Forelimb muscle (tissue), 1 donor: Measurements from ENCODE around the gene C6orf15. TPM values are rescaled to one million over a fixed set of nuclear protein-coding genes. Genes with fewer than 3 reads are reported as not detected.

Source experiments
- DNase-seq: peaks from one replicate; pipeline ENCODE4 v3.0.0-alpha.2; 2013; ENCODE audit warnings: low read depth
- polyA plus RNA-seq: library from polyadenylated mRNA; unstranded; fragments of 120-200 nt; gene quantifications from one replicate; pipeline ENCODE4 v1.2.1, GENCODE V29; 2013; ENCODE audit not compliant: insufficient read length

C6orf15 gene
- polyA plus RNA-seq, 1 donor: not detected

DNA sequence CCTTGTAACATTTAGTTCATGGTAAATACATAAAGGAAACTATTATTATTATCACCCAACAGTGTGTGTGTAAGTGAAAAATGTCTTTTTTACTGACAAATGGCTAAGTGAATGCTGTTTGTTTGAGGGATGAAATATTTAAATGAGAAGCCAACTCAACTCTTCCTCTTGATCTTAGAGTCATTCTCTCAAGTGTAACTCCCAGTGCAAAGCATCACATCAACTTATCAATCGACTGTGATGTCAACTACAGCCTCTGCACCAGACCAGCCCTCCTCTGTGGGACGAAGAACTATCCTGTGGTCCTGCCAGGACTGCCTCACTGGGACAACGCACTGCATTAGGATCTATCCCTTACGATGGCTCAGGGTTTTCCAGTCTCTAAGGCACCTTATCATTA lies 5.3 kb downstream of the C6orf15 start:
- no peak for DNase-seq

DNA sequence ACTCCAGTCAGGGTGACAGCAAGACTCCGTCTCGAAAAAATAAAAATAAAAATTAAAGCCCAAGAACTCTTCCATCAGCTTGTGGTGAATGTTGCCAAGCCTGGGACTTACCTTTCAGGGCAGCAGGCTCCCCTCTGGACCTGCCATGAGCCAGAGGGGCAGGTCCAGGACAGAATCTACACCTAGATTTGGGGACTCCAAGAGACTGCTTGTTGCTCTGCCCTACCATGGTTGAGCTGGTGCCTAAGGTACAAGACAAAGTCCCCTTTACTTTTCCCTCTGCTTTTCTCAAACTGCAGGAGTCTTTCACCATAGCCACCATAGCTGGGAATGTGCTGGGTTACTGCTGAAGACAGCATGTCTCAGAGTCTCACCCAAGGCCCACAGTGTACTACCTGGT lies 9.2 kb downstream of the C6orf15 start:
- no peak for DNase-seq

DNA sequence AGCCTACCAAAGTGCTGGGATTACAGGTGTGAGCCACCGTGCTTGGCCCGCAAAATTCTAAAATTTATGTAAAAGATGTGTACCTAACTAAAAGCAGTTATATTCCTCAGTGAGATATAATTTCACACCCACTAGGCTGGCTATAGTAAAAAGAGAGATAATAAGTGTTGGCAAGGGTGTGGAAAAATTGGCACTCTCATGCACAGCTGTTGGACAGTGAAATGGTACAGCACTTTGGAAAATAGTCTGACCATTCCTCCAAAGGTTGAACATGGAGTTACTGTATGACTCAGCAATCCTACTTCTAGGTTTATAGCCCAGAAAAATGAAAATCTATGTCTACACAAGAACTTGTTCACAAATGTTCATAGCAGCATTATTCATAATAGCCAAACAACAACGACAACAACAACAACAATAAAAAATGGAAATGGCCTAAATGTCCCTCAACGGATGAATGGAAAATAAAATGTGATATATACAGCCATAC lies 13.9 kb downstream of the C6orf15 start:
- no peak for DNase-seq

DNA sequence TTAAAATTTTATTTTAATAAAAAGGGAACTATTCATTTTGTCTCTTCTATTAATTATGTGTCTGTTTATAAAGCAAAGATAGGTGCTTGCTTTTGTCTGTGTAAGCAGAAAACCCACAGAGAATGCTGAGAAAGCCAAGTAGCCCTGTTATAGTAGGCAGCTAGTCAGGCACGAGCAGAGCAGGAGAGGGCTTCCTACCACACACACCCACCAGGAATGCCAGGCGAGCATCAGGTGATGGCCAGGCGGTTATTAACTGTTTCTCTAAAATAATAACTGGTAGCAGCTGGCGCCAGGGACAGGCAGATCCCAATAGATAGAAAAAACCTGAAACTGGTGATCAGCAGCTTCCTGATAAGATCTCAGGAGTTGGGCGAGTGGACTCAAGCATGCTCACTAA lies 15.7 kb downstream of the C6orf15 start:
- DNase-seq: no peak

DNA sequence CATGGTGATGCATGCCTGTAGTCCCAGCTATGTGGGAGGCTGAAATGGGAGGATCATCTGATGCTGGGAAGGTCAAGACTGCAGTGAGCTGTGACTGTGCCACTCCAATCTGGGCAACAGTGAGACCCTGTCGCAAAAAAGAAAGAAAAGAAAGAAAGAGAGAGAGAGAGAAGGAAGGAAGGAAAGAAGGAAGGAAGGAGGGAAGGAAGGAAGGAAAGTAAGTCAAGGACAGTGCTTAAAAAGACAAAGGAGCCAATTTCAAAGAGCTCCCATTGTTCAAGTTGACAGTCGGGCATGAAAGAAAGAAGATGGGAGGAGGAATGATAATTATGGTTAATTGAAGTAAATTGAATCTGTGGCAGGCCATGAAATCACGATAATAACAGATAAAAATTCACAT lies 16.2 kb downstream of the C6orf15 start:
- DNase-seq: no peak

DNA sequence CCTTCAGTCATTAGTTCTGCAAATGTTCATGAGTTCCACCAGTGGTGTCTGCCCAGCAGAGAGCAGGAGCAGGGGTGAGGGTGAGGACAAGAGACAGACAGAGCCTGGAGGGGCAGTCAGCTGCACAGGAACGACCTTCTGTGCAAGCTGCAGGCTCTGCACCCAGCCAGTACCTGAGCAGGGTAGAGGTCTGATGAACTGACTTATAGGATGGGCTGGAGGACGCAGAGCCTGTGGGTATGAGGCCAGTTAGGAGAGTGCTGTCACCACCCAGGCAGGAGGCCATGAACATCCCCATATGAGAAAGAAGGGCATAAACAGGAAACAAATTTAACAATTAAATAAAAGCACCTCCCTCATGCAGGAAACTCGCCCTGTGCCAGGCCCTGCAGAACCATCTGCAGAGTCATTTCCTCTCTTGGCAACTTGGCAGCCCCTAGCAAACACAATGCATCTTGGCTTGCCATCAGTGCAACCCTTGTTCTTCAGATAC lies 17.9 kb downstream of the C6orf15 start:
- no peak for DNase-seq

DNA sequence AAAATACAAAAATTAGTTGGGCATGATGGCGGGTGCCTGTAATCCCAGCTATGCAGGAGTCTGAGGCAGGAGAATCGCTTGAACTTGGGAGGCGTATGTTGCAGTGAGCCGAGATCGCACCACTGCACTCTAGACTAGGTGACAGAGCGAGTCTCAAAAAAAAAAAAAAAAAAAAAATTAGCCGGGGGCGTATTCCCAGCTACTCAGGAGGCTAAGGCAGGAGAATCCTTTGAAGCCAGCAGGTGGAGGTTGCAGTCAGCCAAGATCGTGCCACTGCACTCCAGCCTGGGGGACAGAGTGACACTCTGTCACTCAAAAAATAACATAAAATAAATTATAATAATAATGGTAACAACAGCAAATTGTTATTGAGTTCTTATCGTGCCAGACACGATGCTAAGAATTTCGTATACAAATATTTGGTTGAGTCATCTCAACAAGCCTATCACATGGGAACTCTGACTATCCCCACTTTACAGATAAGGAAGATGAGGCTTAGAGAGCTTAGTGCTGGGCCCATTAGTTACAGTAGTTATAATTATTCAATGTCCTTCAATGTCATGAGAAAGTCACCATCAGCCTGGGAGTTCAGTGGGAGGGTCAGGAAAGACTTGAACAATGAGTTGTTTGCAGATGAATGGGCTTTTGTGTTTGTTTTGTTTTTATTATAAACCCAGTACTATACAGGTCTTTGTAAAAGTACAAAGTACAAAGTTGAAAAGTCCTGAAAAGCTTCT lies 19.4 kb downstream of the C6orf15 start:
- no peak for DNase-seq

DNA sequence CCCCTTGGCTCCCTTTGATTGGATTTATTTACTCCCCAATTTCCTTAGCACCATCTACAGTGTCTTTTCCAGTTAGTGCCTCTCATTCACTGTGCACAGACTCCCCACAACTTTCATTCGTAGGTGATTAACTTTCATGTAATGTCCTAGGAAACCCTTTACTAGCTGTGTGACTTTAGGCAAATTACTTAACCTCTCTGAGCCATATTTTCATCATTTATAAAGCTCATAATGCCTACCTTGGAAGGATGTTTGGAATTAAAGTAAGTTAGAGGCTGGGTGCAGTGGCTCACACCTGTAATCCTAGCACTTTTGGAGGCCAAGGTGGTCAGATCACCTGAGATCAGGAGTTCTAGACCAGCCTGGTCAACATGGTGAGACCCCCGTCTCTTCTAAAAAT lies 20.1 kb downstream of the C6orf15 start:
- DNase-seq: no peak

DNA sequence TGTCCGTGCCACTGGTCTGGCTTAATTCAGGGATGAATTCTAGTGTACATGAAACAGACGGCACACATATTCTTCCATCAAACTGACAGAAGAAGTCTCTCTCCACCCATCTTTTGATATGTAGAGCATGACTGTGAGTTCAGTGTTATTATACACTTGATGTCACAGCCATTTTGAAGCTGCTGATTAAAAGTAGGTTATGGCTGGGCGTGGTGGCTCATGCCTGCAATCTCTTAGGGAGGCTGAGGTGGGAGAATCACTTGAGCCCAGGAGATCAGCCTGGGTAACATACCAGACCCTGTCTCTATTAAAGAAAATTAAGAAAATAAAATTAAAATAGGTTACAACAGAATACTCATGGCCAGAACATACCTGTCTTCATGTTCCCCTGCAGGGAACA lies 20.7 kb downstream of the C6orf15 start:
- no peak for DNase-seq

DNA sequence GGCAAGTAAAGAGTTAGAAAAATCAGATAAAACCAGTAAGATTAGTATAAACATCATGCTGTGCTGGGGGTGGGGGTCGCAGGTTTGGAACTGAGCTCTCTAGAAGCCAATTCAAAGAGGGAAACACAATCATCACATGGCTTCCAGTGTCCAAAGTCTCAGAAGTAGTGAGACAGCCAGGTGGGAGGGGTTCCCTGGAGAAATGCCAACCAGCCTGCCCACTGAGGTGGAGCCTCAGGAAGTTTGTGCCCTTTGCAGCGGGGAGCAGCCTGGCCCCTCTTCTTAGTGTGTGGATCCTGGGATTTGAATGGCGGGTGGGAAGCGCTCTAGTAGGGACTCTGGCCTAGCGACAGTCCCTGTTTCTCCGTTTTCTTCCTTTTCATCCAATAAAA lies 21.4 kb downstream of the C6orf15 start:
- DNase-seq: no peak

DNA sequence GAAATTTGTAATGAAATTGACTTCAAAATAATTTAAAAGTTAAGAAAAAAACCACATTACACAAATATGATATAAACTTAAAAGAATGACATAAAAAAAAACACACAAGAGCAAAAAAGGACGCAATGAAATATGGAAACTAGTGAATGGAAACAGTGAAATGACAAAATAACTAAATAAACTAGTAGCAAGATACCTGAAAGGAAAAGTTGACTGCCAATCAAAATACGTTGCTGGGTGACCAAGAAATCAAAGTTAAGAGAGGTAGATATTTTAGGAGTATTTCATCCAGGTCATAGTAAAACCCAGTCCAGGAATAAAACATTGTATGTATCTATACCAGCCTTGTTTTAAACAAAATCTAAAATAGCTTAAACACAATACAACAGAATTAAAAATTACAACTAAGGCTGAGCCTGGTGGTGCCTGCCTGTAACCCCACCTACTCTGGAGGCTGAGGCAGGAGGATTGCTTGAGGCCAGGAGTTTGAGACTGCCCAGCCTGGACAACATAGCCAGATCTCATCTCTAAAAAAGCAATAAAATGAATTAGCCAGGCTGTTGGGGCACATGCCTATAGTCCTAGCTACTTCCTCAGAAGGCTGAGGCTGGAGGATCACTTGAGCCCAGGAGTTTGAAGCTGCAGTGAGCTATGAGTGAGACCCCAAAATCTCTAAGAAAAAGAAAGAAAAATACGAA lies 22.0 kb downstream of the C6orf15 start:
- DNase-seq: no peak

DNA sequence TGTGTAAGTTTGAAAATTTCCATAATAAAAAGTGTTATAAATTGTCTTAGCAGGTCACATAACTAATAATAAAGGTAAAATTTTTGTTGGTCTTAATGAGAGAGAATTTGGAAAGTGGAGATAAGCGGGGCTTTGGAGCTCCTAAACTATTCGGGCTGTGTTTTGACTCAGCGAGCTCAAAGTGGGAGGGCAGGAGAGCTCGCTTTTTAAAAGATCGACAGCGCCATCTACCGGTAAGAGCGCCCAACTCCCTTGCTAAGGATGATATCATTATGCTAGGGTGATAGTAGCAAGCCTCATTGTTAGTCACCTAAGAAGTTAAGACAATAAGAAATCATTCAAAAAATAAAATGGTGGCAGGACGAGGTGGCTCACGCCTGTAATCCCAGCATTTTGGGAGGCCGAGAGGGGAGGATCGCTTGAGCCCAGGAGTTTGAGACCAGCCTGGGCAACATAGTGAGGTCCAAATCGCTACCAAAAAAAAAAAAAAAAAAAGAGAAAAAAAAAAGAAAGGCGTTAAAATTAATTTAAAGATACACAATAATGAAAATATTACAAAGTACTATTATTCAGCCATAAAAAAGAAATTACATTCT lies 24.8 kb downstream of the C6orf15 start:
- DNase-seq: peak; percentile 72

DNA sequence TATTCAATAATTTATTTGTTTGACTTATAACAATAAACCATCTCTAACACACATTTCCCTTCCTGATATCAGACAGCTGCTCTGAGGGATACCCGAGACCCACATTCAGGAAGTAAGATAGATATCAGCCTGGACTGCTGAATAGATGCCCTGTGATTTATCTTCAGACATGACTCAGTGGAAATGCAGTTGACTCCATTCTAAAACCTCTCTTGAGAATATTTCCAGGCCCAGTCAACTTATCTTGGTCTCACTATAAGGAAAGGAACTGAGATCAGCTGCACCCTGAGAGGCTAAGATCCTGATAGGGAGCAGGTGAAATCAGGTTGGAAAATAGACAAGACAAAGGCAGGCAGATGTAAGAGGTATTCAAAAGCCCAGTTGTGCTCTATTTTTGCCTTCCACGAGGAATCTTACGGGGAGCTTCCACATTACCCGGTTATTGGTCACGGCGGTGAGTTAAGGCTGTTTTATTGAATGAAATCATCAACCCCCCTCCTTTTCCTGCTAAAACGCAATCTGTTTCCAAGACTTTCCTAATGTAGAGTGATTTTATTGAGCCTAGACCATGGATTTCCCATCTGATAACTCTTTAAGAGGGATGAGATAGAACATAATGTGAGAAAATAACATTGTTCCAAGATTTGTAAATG lies 25.5 kb downstream of the C6orf15 start:
- DNase-seq: no peak

DNA sequence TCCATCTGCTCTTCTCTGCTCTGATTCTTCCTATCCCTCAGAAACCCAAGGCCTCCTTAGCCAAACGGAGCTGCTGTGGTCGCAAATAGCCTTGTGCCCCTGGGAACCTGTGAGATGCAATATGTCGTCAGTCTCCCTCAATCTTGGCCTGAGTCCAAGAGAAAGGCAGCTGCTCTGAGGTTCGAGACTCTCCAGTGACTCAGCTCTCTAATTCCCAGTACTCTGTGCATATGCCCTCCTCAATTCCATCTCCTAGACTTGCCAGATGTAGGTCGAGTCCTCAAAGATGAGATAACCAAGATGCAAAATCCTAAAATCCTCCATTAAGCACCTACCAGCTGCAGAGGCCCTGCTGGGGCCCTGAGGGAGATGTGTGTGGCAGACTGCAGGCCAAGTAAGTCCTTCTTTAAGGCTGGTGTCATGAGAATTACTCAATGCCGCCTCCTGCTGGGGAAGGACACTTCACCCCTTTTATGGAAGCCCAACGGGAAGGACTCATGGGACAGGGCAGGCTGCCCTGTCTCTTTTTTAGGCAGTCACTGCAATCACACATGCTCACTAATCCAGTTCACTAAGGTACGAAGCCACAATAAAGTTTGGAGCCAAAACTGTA lies 28.5 kb downstream of the C6orf15 start:
- no peak for DNase-seq

DNA sequence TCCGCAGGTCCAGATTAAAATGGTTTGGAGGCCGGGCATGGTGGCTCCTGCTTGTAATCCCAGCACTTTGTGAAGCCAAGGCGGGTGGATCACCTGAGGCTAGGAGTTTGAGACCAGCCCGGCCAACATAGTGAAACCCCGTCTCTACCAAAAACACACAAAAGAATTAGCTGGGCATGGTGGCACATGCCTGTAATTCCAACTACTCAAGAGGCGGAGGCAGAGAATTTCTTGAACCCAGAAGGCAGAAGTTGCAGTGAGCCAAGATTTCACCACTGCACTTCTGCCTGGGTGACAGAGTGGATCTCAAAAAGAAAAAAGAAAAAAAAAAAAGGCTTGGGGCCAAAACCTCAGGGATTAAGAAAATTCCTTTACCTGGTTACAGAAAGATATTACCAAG lies 30.5 kb downstream of the C6orf15 start:
- no peak for DNase-seq

DNA sequence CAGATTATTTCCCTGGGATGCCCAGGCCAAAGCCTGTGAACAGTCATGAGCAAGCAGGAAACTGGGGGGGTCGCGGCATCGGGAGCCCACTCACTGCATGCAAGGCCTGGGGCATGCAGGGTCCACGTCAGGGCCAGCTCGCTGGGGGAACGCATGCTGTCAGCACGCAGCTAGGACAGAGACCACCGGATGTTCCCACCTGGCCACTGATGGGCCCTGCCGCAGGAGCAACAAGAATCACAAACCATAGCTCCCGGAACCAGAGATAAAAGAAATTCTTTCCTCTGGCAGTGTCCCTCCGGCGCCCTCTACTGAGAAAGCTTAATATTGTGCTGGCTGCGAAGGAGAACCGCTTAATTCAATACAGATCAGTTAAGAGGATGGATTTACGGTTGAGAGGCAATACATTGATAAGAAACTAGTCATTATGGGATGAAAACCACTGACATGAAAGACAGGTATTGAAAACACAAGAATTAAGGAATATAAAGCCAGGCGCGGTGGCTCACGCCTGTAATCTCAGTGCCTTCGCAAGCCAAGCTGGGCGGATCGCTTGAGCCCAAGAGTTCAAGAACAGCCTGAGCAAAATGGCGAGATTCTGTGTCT lies 32.6 kb downstream of the C6orf15 start:
- DNase-seq: peak; percentile 32

DNA sequence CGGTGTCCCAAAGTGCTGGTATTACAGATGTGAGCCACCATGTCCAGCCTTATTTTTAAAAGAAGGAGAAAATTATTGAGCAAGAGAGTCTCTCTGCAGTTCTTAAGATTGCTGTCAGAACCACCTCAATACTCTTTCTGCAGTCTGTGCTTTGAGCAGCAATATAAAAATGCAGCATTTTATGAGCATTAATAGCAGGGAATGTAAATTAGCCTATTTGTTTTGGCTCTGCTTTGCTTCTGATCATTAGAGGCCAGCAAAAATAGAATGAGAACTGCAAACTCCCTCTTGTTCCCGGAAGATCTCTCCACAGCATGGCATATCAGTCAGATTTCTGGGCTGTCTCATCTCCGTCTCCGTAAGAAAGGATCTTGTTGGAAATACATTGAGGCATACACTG lies 35.8 kb downstream of the C6orf15 start:
- no peak for DNase-seq

DNA sequence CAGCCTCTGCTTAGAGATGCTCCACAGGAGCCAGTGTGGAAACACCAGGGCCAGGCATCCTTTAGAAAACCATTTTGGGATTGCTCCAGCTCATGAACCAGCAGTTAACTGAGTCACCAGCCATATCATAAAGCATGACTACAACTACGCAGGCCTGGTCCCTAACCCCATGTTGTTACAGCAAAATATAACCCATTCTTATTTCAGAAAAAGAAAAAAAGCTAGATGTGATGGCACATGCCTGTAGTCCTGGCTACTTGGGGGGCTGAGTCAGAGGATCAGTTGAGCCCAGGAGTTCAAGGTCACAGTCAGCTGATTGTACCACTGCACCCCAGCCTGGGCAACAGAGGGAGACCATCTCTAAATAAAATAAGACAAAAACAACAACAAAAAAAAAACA lies 36.8 kb downstream of the C6orf15 start:
- DNase-seq: no peak

DNA sequence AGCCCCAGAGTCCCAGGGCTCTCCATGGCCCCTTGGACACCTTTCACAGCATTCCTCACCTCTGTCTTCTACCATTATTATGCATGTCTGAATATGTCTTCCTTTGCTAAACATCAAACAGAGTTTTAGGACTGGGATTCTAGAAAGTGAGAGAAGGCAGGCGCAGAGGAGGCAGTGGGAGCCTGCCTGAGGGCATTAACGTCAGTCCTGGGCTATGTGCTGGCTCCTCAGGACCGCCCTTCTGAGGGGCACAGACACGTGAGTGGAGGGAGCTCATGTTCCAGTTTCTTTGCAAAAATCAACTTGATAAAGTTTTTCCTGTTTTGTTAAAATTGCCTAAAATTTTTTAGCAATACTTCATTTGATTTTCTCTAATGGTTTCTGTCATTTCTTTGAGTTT lies 38.0 kb downstream of the C6orf15 start:
- DNase-seq: no peak

DNA sequence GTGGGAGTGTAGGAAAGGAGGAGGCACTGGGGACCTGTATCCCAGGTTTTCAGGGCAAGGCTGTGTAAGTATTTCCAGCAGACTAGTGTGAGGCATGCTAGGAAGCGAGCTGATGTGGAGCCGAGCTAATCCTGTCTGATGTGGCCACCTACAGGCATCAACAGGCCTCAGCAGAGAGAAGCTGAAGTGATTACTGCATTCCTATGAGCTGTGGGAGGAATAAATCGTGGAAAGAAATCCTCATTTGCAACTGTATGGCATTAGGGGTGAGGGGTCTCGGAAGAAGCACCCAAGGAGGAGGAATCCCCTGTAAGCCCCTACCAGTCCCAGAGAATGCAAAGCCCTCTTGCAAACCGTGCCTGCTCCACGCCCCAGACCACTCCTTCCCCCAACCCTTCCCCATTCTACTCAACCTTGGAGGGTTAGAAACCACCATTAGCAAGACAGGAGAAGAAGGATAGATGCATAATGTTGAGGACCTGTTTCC lies 41.6 kb downstream of the C6orf15 start:
- peak; percentile 38 for DNase-seq

DNA sequence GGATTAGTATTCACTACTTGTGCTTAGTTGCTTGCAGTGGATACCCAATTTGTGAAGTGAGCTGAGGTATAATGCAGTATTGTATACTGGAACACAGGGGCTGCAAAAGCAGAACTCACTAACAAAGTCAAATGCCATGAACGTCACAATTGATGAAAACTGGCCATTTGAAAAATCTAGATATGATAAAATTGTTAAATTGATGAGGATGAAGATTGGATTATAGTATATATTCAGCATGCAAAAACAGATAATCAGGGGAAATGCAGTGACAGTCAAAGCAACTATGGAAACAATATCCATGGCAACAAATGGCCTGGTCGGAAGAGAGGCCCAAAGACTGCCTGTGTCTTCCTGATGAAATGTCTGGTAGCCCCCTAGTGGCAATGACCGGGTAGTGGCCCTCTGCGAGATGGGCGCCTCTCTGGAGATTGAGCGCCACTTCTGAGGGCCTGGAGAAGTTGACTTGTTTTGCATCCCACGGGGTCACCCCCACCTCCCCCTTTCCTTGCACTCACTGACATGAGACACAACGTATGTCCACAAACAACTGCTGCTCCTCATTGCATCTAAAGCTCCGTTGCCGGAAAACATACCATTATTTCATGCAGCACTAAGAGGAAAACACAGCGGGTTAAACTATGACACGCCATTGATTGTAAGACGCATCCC lies 43.6 kb downstream of the C6orf15 start:
- DNase-seq: peak; percentile 44
